GM06990 (cell line): Measurements from ENCODE around the gene SCLT1.

ENCODE experiments used
- DNase-seq: peaks from one replicate; pipeline ENCODE4 v3.0.0-alpha.2; 2011; ENCODE audit not compliant: insufficient read length; ENCODE audit errors: extremely low read depth
- H3K27me3 ChIP-seq: replicated peaks from 2 replicates; pipeline ENCODE4 v1.6.0; 2011; ENCODE audit warnings: low read length; ENCODE audit not compliant: control insufficient read depth, insufficient read depth
- H3K36me3 ChIP-seq: 2 replicates; pipeline ENCODE4 v1.5.1; 2011; ENCODE audit warnings: low read length; ENCODE audit not compliant: control insufficient read depth, insufficient read depth
- H3K4me3 ChIP-seq: replicated peaks from 2 replicates; pipeline ENCODE4 v1.5.1; 2011; ENCODE audit warnings: low read depth, mild to moderate bottlenecking, control low read depth, low read length
- CTCF ChIP-seq: IDR thresholded peaks from 2 replicates; pipeline ENCODE4 v1.5.1; 2011; ENCODE audit warnings: low read length, control low read depth, mild to moderate bottlenecking, inconsistent platforms; ENCODE audit not compliant: insufficient read depth, poor library complexity, severe bottlenecking

The SCLT1 gene

GRCh38 chr4:128865132-128865531 lies 228.2 kb downstream of the SCLT1 start:
- no peaks in the 10 kb centered on the region for H3K27me3 ChIP-seq
- peaks cover 10% of the 10 kb centered on the region for H3K36me3 ChIP-seq

GRCh38 chr4:128863312-128864075 lies 229.8 kb downstream of the SCLT1 start:
- Histone ChIP-seq H3K36me3 (peaks cover 11% of the 10 kb centered on the region), H3K27me3 (no peaks in the 10 kb centered on the region), H3K4me3 (peak overlapping the region; percentile 7; the same call in 1 of the 2 replicates)
- TF ChIP-seq CTCF: peak; percentile 75
- DNase-seq: peak; percentile 39

More at GRCh38 chr4:128865132-128865531, 228.2 kb downstream of the SCLT1 start:
- no peak overlapping the region for H3K4me3 ChIP-seq
- no peak for TF ChIP-seq CTCF
- no peak for DNase-seq

GRCh38 chr4:128862608-128863311 lies 230.6 kb downstream of the SCLT1 start:
- Histone ChIP-seq H3K36me3 (peaks cover 12% of the 10 kb centered on the region), H3K4me3 (peak overlapping the region; percentile 14; the same call in 1 of the 2 replicates), H3K27me3 (no peaks in the 10 kb centered on the region)
- DNase-seq: peak; percentile 66
- TF ChIP-seq CTCF: no peak

GRCh38 chr4:128861856-128862518 lies 231.4 kb downstream of the SCLT1 start:
- DNase-seq: no peak
- TF ChIP-seq CTCF: no peak

GRCh38 chr4:128859887-128860677 lies 233.3 kb downstream of the SCLT1 start:
- peaks cover 17% of the 10 kb centered on the region for H3K36me3 ChIP-seq
- DNase-seq: peak; percentile 30
- H3K27me3 ChIP-seq: no peaks in the 10 kb centered on the region
- H3K4me3 ChIP-seq: no peak overlapping the region
- TF ChIP-seq CTCF: no peak

More at GRCh38 chr4:128861856-128862518, 231.4 kb downstream of the SCLT1 start:
- Histone ChIP-seq H3K27me3 (no peaks in the 10 kb centered on the region), H3K36me3 (peaks cover 14% of the 10 kb centered on the region), H3K4me3 (no peak overlapping the region)
